Progenitor cell of endocrine pancreas (in vitro differentiated cells): Measurements from ENCODE around the gene PURB. TPM values are rescaled to one million over a fixed set of nuclear protein-coding genes. Genes with fewer than 3 reads are reported as not detected.

Source experiments
- DNase-seq: peaks from one replicate; pipeline ENCODE4 v3.0.0; 2021; ENCODE audit warnings: low spot score; ENCODE audit not compliant: unreplicated experiment
- H3K27ac Mint-ChIP-seq: 2 replicates; pipeline ENCODE4 v1.8.0; 2021; ENCODE audit warnings: mild to moderate bottlenecking, moderate library complexity, mixed read lengths
- H3K27me3 Mint-ChIP-seq: 2 replicates; pipeline ENCODE4 v1.8.0; 2021; ENCODE audit warnings: mixed read lengths
- H3K36me3 Mint-ChIP-seq: 2 replicates; pipeline ENCODE4 v1.8.0; 2022; ENCODE audit warnings: mixed read lengths; ENCODE audit not compliant: insufficient read depth
- H3K4me1 Mint-ChIP-seq: 2 replicates; pipeline ENCODE4 v1.8.0; 2021; ENCODE audit warnings: low read depth, mixed read lengths
- H3K4me3 Mint-ChIP-seq: 2 replicates; pipeline ENCODE4 v1.8.0; 2021; ENCODE audit warnings: low read depth, mild to moderate bottlenecking, moderate library complexity, mixed read lengths
- H3K9me3 Mint-ChIP-seq: 2 replicates; pipeline ENCODE4 v1.8.0; 2021; ENCODE audit warnings: low read depth, mixed read lengths
- total RNA-seq: library from RNA; stranded (reverse); gene quantifications from 2 replicates; pipeline ENCODE4 v1.2.1, GENCODE V29; 2021
- TF ChIP-seq, protein P1 (sequence below): fragments of 200-600 bp; sonication (generic); IDR thresholded peaks from one replicate; pipeline ENCODE4 v1.5.0; 2021; ENCODE audit warnings: antibody characterized with exemption, mild to moderate bottlenecking; ENCODE audit not compliant: unreplicated experiment

The PURB gene
- total RNA-seq, 1 donor from 2014 or later = 25.0 TPM

GRCh38 chr7:44912775-44913347, 27.5 kb upstream of the PURB start:
- Mint-ChIP-seq H3K4me3 (no peak overlapping the region), H3K27me3 (peaks cover 4% of the 10 kb centered on the region), H3K9me3 (no peaks in the 10 kb centered on the region), H3K27ac (no peak overlapping the region), H3K4me1 (peaks cover 4% of the 10 kb centered on the region), H3K36me3 (no peaks in the 10 kb centered on the region)
- no peak for DNase-seq
- TF ChIP-seq, protein P1, sequence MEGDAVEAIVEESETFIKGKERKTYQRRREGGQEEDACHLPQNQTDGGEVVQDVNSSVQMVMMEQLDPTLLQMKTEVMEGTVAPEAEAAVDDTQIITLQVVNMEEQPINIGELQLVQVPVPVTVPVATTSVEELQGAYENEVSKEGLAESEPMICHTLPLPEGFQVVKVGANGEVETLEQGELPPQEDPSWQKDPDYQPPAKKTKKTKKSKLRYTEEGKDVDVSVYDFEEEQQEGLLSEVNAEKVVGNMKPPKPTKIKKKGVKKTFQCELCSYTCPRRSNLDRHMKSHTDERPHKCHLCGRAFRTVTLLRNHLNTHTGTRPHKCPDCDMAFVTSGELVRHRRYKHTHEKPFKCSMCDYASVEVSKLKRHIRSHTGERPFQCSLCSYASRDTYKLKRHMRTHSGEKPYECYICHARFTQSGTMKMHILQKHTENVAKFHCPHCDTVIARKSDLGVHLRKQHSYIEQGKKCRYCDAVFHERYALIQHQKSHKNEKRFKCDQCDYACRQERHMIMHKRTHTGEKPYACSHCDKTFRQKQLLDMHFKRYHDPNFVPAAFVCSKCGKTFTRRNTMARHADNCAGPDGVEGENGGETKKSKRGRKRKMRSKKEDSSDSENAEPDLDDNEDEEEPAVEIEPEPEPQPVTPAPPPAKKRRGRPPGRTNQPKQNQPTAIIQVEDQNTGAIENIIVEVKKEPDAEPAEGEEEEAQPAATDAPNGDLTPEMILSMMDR = no peak

GRCh38 chr7:44911911-44912310, 26.6 kb upstream of the PURB start:
- no peaks in the 10 kb centered on the region for H3K9me3 Mint-ChIP-seq
- no peak overlapping the region for H3K27ac Mint-ChIP-seq
- peaks cover 4% of the 10 kb centered on the region for H3K4me1 Mint-ChIP-seq
- TF ChIP-seq, protein P1 = no peak
- no peaks in the 10 kb centered on the region for H3K36me3 Mint-ChIP-seq
- no peak overlapping the region for H3K4me3 Mint-ChIP-seq
- H3K27me3 Mint-ChIP-seq = peaks cover 4% of the 10 kb centered on the region
- DNase-seq = no peak

DNA sequence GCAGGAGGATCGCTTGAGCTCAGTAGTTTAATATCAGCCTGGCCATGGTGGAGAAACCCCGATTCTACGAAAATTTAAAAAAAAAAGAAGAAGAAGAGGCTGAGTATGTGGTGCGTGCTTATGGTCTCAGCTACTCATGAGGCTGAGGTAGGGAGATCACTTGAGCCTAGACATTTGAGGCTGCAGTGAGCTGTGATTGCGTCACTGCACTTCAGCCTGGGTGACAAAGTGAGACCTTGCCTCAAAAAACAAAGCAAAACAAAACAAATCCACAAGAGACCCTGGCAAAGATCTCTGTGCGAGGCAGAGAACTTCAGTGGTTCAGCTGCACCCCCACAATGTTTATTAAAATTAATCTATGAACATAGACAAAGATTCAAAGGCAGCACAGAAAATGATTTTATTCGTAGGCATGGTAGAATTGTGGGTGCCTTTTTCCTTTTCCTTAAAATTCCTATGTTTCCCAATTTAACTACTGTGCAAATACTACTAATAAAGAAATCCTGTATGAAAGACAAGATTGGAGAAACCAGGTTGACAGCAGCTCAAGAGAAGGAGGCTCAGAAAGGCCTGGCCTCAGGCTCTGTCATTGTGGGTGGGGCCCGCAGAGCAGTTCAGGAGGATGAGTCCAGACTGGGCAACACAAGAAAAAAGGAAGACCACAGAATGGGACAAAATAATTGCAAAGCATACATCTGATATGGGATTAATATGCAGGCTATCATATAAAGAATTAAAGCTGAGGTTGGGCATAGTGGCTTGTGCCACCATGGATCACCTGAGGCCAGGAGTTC, 24.5 kb upstream of the PURB start:
- Mint-ChIP-seq H3K4me1 (peaks cover 4% of the 10 kb centered on the region), H3K27me3 (peaks cover 13% of the 10 kb centered on the region), H3K27ac (no peak overlapping the region), H3K9me3 (no peaks in the 10 kb centered on the region), H3K4me3 (no peak overlapping the region), H3K36me3 (no peaks in the 10 kb centered on the region)
- no peak for DNase-seq
- TF ChIP-seq, protein P1 = no peak

GRCh38 chr7:44906965-44907364, 21.6 kb upstream of the PURB start:
- Mint-ChIP-seq H3K27ac (no peak overlapping the region), H3K9me3 (no peaks in the 10 kb centered on the region), H3K27me3 (peaks cover 18% of the 10 kb centered on the region), H3K4me3 (no peak overlapping the region), H3K4me1 (no peaks in the 10 kb centered on the region), H3K36me3 (no peaks in the 10 kb centered on the region)
- TF ChIP-seq, protein P1 = no peak
- DNase-seq = no peak

GRCh38 chr7:44905002-44905635, 19.8 kb upstream of the PURB start:
- H3K4me1 Mint-ChIP-seq = no peaks in the 10 kb centered on the region
- TF ChIP-seq, protein P1 = no peak
- no peak overlapping the region for H3K27ac Mint-ChIP-seq
- no peaks in the 10 kb centered on the region for H3K9me3 Mint-ChIP-seq
- no peak for DNase-seq
- H3K36me3 Mint-ChIP-seq = no peaks in the 10 kb centered on the region
- no peak overlapping the region for H3K4me3 Mint-ChIP-seq
- H3K27me3 Mint-ChIP-seq = peaks cover 18% of the 10 kb centered on the region
